Measurements from ENCODE around the gene DHRS2. TPM values are rescaled to one million over a fixed set of nuclear protein-coding genes. Genes with fewer than 3 reads are reported as not detected.
"Not testable (repeated sequence)": the region's sequence is repeated elsewhere in the genome, so short reads cannot be mapped to it uniquely, and the experiment has no call there.

Gene DHRS2
- total RNA-seq, 4 donors from 2014 or later, result 0.12 TPM; not detected in 3

DNA sequence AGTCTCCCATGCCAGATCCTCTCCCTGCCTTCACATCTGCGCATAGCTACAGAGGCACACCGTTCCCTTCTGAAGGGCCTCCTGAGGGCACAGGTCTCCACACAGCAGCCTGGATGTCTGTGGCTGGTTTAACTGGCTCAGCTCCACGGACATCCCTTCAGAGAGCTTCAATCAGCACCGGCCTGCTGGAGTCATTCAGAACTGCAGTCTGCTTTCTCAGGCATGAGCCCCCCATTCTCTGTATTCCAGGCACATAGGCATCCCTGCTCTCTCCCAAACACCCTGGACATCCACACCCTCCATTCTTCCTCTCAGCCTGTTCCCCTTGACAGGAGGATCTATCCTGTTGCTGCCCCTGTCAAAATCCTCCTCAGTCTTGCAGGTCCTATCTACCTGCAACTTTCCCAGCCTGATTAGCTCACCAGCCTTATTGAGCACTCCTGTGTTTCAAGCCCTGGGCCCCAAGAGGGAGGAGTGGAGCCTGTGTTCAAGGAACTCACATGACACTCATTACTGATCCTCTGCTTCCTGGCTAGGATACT, 2.9 kb upstream of the DHRS2 start:
- no peak for ATAC-seq
- peaks cover 0 to 14% (median 0%) of the 10 kb centered on the region in 3 donors for H3K4me1 ChIP-seq
- WGBS, 2 donors (ENCODE audit: low coverage in 1 of 2), result 69% methylated on average over 4 of the region's 4 CpGs; no CpG with 5 or more reads in 1 of the 2 donors
- H3K27me3 ChIP-seq, result no peaks in the 10 kb centered on the region
- no peak overlapping the region for H3K27ac ChIP-seq
- H3K9me3 ChIP-seq, result no peaks in the 10 kb centered on the region
- TF ChIP-seq POLR2A (IDR thresholded peaks at IDR 0.05), result no peak
- no peak for TF ChIP-seq POLR2AphosphoS5 (IDR thresholded peaks at IDR 0.05)
- TF ChIP-seq, protein P1, sequence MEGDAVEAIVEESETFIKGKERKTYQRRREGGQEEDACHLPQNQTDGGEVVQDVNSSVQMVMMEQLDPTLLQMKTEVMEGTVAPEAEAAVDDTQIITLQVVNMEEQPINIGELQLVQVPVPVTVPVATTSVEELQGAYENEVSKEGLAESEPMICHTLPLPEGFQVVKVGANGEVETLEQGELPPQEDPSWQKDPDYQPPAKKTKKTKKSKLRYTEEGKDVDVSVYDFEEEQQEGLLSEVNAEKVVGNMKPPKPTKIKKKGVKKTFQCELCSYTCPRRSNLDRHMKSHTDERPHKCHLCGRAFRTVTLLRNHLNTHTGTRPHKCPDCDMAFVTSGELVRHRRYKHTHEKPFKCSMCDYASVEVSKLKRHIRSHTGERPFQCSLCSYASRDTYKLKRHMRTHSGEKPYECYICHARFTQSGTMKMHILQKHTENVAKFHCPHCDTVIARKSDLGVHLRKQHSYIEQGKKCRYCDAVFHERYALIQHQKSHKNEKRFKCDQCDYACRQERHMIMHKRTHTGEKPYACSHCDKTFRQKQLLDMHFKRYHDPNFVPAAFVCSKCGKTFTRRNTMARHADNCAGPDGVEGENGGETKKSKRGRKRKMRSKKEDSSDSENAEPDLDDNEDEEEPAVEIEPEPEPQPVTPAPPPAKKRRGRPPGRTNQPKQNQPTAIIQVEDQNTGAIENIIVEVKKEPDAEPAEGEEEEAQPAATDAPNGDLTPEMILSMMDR (IDR thresholded peaks at IDR 0.05), result no peak
- TF ChIP-seq EP300 (IDR thresholded peaks at IDR 0.05), result no peak
- H3K36me3 ChIP-seq, result no peaks in the 10 kb centered on the region
- H3K4me3 ChIP-seq, result no peak overlapping the region

DNA sequence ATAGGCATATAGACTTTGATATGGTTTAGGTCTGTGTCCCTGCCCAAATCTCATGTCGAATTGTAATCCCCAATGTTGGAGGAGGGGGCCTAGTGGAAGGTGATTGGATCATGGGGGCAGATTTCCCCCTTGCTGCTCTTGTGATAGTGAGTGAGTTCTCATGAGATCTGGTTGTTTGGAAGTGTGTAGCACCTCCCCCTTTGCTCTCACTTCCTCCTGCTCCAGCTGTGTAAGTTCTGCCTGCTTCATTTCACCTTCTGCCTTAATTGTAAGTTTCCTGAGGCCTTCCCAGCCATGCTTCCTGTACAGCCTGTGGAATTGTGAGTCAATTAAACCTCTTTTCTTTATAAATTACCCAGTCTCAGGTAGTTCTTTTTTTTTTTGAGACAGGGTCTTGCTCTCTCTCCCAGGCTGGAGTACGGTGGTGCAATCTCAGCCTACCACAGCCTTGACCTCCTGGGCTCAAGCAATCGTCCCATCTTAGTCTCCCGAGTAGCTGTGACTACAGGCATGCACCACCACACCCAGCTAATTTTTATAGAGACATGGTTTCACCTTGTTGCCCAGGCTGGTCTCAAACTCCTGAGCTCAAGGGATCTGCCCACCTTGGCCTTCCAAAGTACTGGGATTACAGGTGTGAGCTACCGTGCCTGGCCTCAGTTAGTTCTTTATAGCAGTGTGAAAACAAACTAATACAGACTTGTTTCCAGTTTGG, 1.3 kb upstream of the DHRS2 start:
- not testable (repeated sequence) for H3K4me3 ChIP-seq, ATAC-seq
- H3K4me1 ChIP-seq, result peaks cover 0 to 14% (median 0%) of the 10 kb centered on the region in 3 donors

DNA sequence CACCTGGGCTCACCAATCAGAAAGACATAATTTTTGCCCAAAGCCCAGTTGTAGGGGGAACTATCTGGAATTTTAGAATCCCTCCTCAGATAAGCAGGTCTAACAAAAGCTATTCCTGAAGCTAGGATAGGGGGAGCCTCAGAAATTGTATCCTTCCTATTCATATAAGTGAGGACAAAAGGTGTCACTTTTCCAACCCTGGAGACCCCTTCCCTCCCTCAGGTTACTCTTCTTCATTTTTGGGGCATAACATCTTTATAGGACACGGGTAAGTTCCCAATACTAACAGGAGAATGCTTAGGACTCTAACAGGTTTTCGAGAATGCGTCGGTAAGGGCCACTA, 1.1 kb downstream of the DHRS2 start:
- peaks cover 0 to 28% (median 5%) of the 10 kb centered on the region in 3 donors for H3K4me1 ChIP-seq
- 94 to 100% methylated on average over 1 to 4 of the region's 4 CpGs for whole genome bisulfite sequencing, 2 donors (ENCODE audit: low coverage in 1 of 2)
- H3K27me3 ChIP-seq, H3K4me3 ChIP-seq, H3K9me3 ChIP-seq, ATAC-seq, H3K27ac ChIP-seq, H3K36me3 ChIP-seq: not testable (repeated sequence)

More for the DNA sequence above, 1.3 kb upstream of the DHRS2 start:
- not testable (repeated sequence) for H3K36me3 ChIP-seq, H3K9me3 ChIP-seq, H3K27me3 ChIP-seq, H3K27ac ChIP-seq
- WGBS, 2 donors (ENCODE audit: low coverage in 1 of 2), result 94 to 100% methylated on average over 1 to 5 of the region's 5 CpGs

DNA sequence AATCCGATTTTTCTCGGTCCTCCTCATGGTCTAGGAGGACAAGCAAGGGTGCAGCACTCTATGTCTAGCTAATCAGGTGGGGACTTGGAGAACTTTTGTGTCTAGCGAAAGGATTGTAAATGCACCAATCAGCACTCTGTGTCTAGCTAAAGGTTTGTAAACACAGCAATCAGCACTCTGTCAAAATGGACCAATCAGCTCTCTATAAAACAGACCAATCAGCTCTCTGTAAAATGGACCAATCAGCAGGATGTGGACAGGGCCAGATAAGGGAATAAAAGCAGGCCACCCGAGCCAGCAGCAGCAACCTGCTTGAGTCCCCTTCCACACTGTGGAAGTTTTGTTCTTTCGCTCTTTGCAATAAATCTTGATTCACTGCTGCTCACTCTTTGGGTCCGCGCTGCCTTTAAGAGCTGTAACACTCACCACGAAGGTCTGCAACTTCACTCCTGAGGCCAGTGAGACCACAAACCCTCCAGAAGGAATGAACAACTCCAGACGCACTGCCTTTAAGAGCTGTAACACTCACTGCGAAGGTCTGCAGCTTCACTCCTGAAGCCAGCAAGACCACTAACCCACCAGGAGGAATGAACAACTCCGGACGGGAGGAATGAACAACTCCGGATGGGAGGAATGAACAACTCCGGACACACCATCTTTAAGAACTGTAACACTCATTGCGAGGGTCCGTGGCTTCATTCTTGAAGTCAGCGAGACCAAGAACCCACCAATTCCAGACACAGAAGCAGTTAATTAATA, 1.7 kb downstream of the DHRS2 start:
- peaks cover 0 to 22% (median 5%) of the 10 kb centered on the region in 3 donors for H3K4me1 ChIP-seq
- not testable (repeated sequence) for H3K27me3 ChIP-seq, H3K4me3 ChIP-seq, H3K27ac ChIP-seq, H3K36me3 ChIP-seq, ATAC-seq, H3K9me3 ChIP-seq
- WGBS, 2 donors (ENCODE audit: low coverage in 1 of 2), result 81% methylated on average over 10 of the region's 17 CpGs; no CpG with 5 or more reads in 1 of the 2 donors

DNA sequence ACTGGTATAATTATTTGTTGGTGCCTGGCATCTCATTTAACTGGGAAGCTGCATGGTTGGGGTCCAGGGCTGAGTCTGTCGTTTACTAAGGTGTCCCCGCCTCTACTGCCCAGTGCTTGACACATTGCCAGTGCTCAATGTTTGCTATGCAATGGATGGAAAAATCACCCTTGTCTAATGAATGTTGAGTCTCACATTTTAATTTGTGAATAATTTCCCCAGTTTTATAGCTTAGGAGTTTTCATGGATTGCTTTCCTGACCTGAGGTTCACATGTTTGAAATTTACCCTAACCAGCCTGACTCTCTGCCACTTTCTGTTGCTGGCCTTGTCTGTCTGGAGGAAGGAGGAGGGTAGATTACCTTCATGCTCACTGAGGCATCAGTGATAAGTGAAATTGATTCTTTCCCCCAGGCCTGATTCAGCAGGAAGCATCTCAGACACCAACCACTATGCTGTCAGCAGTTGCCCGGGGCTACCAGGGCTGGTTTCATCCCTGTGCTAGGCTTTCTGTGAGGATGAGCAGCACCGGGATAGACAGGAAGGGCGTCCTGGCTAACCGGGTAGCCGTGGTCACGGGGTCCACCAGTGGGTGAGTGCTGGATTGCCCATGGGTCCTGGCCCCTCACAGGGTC, 2.4 kb downstream of the DHRS2 start:
- H3K27me3 ChIP-seq, result no peaks in the 10 kb centered on the region
- 71 to 88% methylated on average over 2 to 3 of the region's 8 CpGs for WGBS, 2 donors (ENCODE audit: low coverage in 1 of 2)
- TF ChIP-seq, protein P1 (IDR thresholded peaks at IDR 0.05), result no peak
- peak in 1 of 2 donors; percentile 12 for TF ChIP-seq POLR2A (IDR thresholded peaks at IDR 0.05)
- H3K27ac ChIP-seq, result no peak overlapping the region
- ATAC-seq, result no peak
- peaks cover 0 to 22% (median 5%) of the 10 kb centered on the region in 3 donors for H3K4me1 ChIP-seq
- H3K9me3 ChIP-seq, result no peaks in the 10 kb centered on the region
- H3K4me3 ChIP-seq, result no peak overlapping the region
- no peaks in the 10 kb centered on the region for H3K36me3 ChIP-seq

DNA sequence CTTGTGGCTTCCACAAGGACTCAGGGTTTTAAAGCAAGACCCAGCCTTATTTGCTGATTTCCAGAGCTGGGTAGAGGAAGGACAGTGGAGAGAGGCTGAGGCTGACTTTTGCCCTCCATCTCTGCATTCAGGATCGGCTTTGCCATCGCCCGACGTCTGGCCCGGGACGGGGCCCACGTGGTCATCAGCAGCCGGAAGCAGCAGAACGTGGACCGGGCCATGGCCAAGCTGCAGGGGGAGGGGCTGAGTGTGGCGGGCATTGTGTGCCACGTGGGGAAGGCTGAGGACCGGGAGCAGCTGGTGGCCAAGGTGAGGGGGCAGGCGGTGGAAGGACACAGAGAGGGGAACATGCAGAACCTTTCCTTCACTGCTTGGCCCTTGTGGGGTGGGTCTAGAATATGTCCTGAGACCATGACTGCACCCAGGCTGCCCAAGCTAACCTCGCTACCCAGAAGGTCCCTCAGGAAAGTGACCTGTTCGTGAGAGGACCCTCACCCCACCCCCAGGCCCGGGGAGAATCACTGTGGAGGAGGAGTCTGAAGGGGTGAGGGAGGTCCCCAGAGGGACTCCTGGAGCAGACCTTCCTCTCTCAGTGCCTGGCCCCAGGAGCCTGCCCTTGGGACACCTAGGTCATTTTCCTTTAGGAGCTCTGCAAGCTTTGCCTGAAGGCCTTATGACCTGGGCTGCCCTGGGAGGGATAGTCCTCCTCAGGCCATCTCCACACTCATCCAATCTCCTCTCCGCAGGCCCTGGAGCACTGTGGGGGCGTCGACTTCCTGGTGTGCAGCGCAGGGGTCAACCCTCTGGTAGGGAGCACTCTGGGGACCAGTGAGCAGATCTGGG, 3.1 kb downstream of the DHRS2 start:
- ATAC-seq, result no peak
- Histone ChIP-seq H3K27ac (peak overlapping the region in 1 of 4 donors; percentile 26), H3K4me1 (peaks cover 0 to 22% (median 5%) of the 10 kb centered on the region in 3 donors), H3K4me3 (no peak overlapping the region), H3K27me3 (no peaks in the 10 kb centered on the region), H3K36me3 (no peaks in the 10 kb centered on the region), H3K9me3 (no peaks in the 10 kb centered on the region)
- TF ChIP-seq, protein P1 (IDR thresholded peaks at IDR 0.05), result no peak
- no peak for TF ChIP-seq EP300 (IDR thresholded peaks at IDR 0.05)
- no peak for TF ChIP-seq POLR2AphosphoS5 (IDR thresholded peaks at IDR 0.05)
- TF ChIP-seq POLR2A (IDR thresholded peaks at IDR 0.05), result no peak
- WGBS, 2 donors (ENCODE audit: low coverage in 1 of 2), result 79% methylated on average over 4 of the region's 21 CpGs; no CpG with 5 or more reads in 1 of the 2 donors
